Activated T-cell treated with anti-CD3 and anti-CD28 coated beads, Interleukin-2, amount 50 U/mL, for 1 hour (primary cell): Measurements from ENCODE around the gene ZNF614.
"Not testable (repeated sequence)": the region's sequence is repeated elsewhere in the genome, so short reads cannot be mapped to it uniquely, and the experiment has no call there.

ENCODE experiments used
- DNase-seq: peaks from one replicate; pipeline ENCODE4 v3.0.0-alpha.2; 2020

Gene ZNF614

GRCh38 chr19:52028027-52028779, at the start of gene ZNF614:
Gene ZNF614, minus strand, starts transcription at chr19:52028379. Its CDS starts 2,634 bp downstream, at chr19:52025745.
- DNase-seq = peak; percentile 90

- DNase-seq = no peak
Measured at GRCh38 chr19:52070496-52070895, 42.3 kb upstream of the ZNF614 start.

DNA sequence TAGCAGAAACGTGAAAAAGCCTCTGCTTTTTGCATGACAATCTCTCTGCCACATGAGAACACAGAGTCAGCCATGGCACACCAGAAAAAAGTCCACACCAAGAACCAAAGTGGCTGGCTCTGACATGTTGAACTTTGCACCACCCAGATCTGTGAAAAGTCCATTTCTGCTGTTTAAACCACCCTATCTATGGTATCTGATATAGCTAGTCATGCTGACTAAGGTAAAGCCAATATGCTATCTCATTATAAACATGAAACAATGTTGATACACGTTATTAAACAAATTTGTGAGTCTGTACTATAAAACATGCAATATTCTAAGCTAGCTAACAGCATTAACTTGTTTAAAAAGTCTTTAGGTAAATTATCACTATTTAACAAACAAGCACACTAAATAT, 41.5 kb upstream of the ZNF614 start:
- no peak for DNase-seq

GRCh38 chr19:52066258-52066863, 38.2 kb upstream of the ZNF614 start:
- no peak for DNase-seq

DNA sequence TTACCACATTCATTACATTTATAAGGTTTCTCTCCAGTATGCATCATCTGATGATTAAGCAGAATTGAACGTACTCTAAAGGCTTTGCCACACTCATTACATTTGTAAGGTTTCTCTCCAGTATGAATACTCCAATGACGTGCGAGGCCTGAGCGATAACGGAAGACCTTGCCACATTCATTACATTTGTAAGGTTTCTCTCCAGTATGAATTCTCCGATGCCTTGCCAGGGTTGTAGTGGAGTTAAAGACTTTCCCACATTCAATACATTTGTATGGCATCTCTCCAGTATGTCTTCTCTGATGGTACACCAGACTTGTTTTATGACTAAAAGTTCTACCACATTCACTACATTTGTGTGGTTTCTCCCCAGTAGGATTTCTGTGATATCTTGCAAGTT, 37.2 kb upstream of the ZNF614 start:
- DNase-seq = no peak

DNA sequence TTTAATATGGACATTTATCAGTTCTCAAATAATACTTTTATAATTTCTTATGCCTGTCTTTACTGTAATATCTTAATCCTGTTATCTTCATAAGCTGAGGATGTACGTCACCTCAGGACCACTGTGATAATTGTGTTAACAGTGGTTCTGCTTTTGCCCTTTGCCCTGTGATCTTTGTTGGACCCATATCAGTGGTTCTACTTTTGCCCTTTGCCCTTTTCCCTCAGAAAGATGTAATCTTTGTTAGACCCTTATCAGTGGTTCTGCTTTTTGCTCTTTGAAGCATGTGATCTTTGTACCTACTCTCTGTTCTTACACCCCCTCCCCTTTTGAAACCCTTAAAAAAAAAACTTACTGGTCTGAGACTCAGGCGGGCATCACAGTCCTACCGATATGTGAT, 28.3 kb upstream of the ZNF614 start:
- not testable (repeated sequence) for DNase-seq

DNA sequence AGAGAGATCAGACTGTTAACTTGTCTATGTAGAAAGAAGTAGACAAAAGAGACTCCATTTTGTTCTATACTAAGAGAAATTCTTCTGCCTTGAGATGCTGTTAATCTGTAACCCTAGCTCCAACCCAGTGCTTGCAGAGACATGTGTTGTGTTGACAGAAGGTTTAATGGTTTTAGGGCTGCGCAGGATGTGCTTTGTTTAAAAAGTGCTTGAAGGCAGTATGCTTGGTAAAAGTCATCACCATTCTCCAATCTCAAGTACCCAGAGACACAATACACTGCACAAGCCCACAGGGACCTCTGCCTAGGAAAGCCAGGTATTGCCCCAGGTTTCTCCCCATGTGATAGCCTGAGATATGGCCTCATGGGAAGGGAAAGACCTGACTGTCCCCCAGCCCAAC, 23.6 kb upstream of the ZNF614 start:
- not testable (repeated sequence) for DNase-seq

DNA sequence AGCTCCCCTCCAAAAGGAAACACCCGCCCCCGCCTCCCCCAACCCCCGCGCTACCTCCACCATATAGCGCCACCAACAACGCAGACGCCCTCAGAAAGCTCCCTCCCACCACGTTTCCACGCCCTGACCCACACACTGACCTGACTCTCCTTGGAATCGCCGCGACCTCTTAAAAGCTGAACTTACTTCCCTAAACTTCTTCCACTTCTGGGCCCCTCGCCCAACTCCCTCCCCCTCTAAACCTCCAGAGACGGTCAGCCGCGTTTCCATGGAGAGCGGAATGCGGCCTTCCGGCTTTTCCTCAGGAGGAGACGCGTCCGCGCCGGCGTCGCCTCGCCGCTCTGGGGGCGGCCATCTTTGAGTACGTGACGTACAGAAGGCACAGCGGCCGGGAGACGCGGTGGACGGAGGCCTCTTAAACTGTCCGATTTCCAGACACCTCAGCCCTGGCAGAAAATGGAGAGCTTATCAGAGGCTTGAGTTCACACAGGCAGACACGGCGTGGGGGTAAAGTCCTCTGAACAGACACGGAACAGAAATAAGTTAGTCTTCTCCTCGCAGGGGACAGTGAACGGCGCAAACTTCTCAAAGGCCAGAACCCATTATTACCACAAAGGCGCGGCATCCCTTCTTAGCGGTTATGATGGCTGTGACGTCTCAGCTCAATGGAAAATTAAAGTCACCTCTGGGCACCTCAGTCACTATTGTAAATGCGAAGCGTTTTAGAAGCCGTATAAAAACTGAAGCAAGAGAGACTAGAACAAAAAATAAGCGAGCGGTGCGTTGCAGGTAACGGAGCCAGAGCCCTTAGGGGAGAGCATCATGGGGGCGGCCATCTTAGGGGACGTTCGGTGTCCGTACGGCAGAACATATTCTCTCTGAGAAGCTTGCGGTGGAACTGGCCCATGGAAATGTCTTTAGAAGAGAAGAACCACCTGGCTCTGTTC, 20.6 kb upstream of the ZNF614 start, which contains the start of gene ZNF432:
Gene ZNF432, minus strand, starts transcription at position 284 of the 947 bp plus-strand sequence. CDS start 1,970 bp downstream, outside the sequence.
- peak; percentile 86 for DNase-seq

DNA sequence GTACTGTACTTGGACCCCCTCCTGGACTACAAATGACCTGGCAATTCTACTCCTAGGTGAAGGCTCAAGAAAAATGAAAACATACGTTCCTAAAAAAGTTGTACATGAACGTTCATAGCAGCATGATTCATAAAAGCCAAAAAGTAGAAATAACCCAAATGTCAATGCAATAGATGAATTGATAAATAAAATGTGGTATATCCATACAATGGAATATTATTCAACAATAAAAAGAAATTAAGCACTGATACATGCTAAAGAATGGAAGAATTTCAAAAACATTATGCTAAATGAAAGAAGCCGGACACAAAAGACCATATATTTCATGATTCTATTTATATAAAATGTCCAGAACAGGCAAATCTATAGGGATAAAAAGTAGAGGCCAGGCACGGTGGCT, 11.0 kb upstream of the ZNF614 start:
- DNase-seq = no peak

- DNase-seq = no peak
Measured at GRCh38 chr19:52034051-52034728, 6.0 kb upstream of the ZNF614 start.

DNA sequence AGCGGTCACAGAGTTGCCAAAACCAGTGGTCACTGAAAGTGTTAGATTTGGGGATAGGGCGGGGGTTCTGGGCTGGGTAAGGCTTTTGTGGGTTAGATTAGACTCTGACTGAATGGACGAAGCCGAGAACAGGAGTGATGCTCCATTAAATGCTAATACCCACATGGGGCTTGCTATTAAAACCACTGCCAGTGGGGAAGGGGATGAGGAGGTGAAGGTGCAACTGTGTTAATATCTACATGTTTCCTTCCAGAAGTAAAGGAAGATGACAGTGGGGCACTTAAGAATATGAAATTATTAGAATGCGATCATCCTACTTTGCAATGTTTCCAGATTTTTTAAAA, 573 bp upstream of the ZNF614 start:
- no peak for DNase-seq

GRCh38 chr19:52026255-52026990, 1.8 kb downstream of the ZNF614 start:
- DNase-seq = not testable (repeated sequence)

GRCh38 chr19:52024478-52024877, 3.7 kb downstream of the ZNF614 start:
- not testable (repeated sequence) for DNase-seq

- no peak for DNase-seq
Measured at GRCh38 chr19:52022193-52022592, 6.0 kb downstream of the ZNF614 start.

DNA sequence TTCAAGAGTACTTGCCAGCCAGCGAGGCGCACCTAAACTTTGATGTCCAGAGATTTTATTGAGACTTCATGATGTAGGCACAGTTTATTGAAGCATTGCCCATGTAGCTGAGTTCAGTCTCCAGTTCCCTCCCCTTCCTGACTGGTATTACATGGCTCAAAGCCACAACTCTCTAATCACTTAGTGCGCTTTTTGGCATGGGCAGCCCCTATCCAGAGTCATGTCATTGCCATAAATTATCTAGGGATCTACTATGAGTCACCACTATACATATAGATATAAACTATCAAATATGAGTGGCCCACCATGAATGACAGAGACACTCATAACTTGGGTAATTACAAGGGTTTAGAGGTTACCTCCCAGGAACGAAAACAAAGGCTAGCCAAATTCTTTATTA, 7.7 kb downstream of the ZNF614 start:
- no peak for DNase-seq

DNA sequence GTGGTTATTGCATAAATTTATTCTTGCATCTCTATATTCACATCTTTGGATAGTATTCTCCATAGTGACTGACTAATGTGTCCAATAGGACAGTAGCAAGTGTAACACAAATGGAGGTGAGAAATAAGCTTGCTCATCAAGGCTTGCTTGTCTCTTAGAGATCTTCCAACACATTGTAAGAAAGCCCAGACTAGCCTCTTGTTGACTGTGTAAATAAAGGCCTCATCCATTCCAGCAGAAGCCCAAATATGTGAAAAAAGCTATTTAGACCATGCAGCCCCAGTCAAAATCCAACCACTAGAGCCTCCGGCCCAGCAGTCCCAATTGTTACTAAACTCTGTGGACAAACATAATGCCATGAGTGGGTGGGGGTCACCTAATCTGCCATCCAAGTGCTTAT, 17.5 kb downstream of the ZNF614 start:
- DNase-seq = no peak

DNA sequence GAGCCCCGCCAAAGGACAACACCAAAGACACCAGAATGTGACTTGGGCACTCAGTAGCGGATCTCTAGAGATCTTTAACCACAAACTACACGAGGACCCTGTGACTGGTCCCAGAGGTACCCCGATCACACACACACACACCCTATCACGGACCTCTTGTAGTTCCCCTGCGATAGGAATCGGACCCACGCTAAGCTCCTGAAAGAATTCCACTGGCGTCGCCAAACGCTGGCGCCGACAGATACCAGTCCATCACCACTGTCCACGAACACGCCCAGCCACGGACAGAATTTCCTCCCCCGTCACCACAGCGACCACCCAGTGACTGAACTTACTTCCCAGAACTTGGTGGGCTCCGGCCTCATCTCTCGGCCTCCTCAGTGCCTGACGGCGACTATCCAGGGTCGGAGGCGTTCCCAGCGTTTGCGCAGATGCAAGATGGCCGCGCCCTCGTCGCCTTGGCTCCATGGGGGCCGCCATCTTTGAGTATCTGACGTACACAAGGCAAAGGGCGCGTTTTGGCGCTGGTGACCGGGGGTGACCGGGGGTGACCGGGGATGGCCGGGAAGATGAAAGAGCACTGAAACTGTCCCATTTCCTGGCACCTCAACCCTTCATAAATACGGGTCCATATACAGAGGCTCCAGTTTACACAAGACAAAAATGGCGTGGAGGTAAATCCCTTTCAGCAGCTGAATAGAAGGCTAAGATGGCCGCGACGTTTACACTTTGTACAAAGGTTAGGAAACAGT, 20.2 kb downstream of the ZNF614 start, which contains the start of gene ZNF615:
Gene ZNF615, minus strand, starts transcription at position 406 of the 752 bp plus-strand sequence. CDS start 4,500 bp downstream, outside the sequence.
- DNase-seq = peak; percentile 90

GRCh38 chr19:52007451-52007805, 20.8 kb downstream of the ZNF614 start:
- DNase-seq = peak; percentile 24

DNA sequence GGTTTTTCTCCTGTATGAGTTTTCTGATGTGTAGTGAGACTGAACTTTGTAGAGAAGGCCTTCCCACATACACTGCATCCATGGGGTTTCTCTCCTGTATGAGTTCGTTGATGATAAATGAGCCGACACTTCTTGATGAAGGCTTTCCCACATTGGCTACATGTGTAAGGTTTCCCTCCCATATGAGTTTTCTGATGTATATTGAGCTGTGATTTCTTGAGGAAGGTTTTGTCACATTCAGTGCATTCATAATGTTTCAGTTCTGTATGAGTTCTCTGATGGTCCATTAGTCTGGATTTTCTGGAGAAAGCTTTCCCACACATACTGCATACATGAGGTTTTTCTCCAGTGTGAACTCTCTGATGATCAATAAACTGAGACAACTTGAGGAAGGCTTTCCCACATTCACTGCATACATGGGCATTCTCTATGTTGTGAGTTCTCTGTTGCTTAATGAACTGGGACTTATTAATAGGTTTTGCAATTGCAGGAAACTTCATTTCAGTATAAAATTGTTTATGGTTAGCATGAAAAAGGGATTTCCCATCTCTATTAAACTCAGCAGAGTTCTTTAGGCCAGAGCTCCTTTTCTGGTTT, 34.0 kb downstream of the ZNF614 start:
- DNase-seq = no peak

GRCh38 chr19:51993422-51993821, 34.8 kb downstream of the ZNF614 start:
- DNase-seq = no peak
